HUES64 (cell line): Measurements from ENCODE around the gene RHBDF1.

Source experiments
- H3K27ac ChIP-seq: 2 replicates; pipeline ENCODE4 v1.7.0; 2013; ENCODE audit warnings: low read depth, low read length, inconsistent platforms
- H3K27me3 ChIP-seq: 2 replicates; pipeline ENCODE4 v1.6.1; 2013; ENCODE audit warnings: mild to moderate bottlenecking, low read length; ENCODE audit not compliant: insufficient read depth
- H3K36me3 ChIP-seq: 2 replicates; pipeline ENCODE4 v1.6.1; 2013; ENCODE audit warnings: mild to moderate bottlenecking, low read length; ENCODE audit not compliant: insufficient read depth
- H3K4me1 ChIP-seq: 2 replicates; pipeline ENCODE4 v1.6.1; 2013; ENCODE audit warnings: mild to moderate bottlenecking, low read length, moderate library complexity; ENCODE audit not compliant: insufficient read depth
- H3K4me3 ChIP-seq: 2 replicates; pipeline ENCODE4 v1.5.1; 2013; ENCODE audit warnings: mild to moderate bottlenecking, low read length, moderate library complexity
- H3K9ac ChIP-seq: 2 replicates; pipeline ENCODE4 v1.6.1; 2013; ENCODE audit warnings: mild to moderate bottlenecking, low read depth, low read length
- H3K9me3 ChIP-seq: 2 replicates; pipeline ENCODE4 v1.6.1; 2013; ENCODE audit warnings: low read depth, low read length; ENCODE audit not compliant: insufficient read depth
- WGBS: fragments of 150-250, 120-280 bp; methylation state at CpG from one replicate; pipeline ENCODE4 v1.1.7; 2013; ENCODE audit warnings: missing lambda C conversion rate; 5-methylcytosine and 5-hydroxymethylcytosine counted together

Gene RHBDF1

GRCh38 chr16:71540-72401 lies 660 bp downstream of the RHBDF1 start:
- Histone ChIP-seq H3K27ac (peak overlapping the region; percentile 55; the same call in 1 of the 2 replicates), H3K4me1 (peaks cover 44% of the 10 kb centered on the region), H3K9ac (peak overlapping the region; percentile 50; the same call in 1 of the 2 replicates), H3K4me3 (peak overlapping the region; percentile 62), H3K27me3 (no peaks in the 10 kb centered on the region), H3K36me3 (no peaks in the 10 kb centered on the region), H3K9me3 (no peaks in the 10 kb centered on the region)
- under 1% methylated on average over 57 of the region's 57 CpGs for WGBS

GRCh38 chr16:71210-71539 lies 1.3 kb downstream of the RHBDF1 start:
- no peak overlapping the region for H3K9ac ChIP-seq
- H3K9me3 ChIP-seq: no peaks in the 10 kb centered on the region
- peak overlapping the region; percentile 50 for H3K27ac ChIP-seq
- peaks cover 38% of the 10 kb centered on the region for H3K4me1 ChIP-seq
- H3K27me3 ChIP-seq: no peaks in the 10 kb centered on the region
- WGBS: 54% methylated on average over 5 of the region's 5 CpGs
- H3K36me3 ChIP-seq: no peaks in the 10 kb centered on the region
- H3K4me3 ChIP-seq: peak overlapping the region; percentile 62

GRCh38 chr16:69181-69580 lies 3.2 kb downstream of the RHBDF1 start:
- 85% methylated on average over 8 of the region's 8 CpGs for WGBS
- Histone ChIP-seq H3K27ac (no peak overlapping the region), H3K9ac (no peak overlapping the region)

GRCh38 chr16:67884-68789 lies 4.3 kb downstream of the RHBDF1 start:
- no peaks in the 10 kb centered on the region for H3K27me3 ChIP-seq
- no peak overlapping the region for H3K27ac ChIP-seq
- peaks cover 13% of the 10 kb centered on the region for H3K4me1 ChIP-seq
- no peaks in the 10 kb centered on the region for H3K9me3 ChIP-seq
- no peak overlapping the region for H3K4me3 ChIP-seq
- no peak overlapping the region for H3K9ac ChIP-seq
- peaks cover 16% of the 10 kb centered on the region for H3K36me3 ChIP-seq
- 90% methylated on average over 27 of the region's 27 CpGs for WGBS

More at GRCh38 chr16:69181-69580, 3.2 kb downstream of the RHBDF1 start:
- Histone ChIP-seq H3K4me1 (peaks cover 22% of the 10 kb centered on the region), H3K36me3 (peaks cover 7% of the 10 kb centered on the region; the same call in 1 of the 2 replicates), H3K9me3 (no peaks in the 10 kb centered on the region), H3K27me3 (no peaks in the 10 kb centered on the region), H3K4me3 (no peak overlapping the region)

GRCh38 chr16:67183-67791 lies 5.1 kb downstream of the RHBDF1 start:
- Histone ChIP-seq H3K4me1 (peaks cover 7% of the 10 kb centered on the region), H3K27me3 (no peaks in the 10 kb centered on the region), H3K9me3 (no peaks in the 10 kb centered on the region), H3K36me3 (peaks cover 24% of the 10 kb centered on the region), H3K9ac (no peak overlapping the region), H3K4me3 (no peak overlapping the region), H3K27ac (no peak overlapping the region)
- 88% methylated on average over 10 of the region's 10 CpGs for WGBS

GRCh38 chr16:66309-67182 lies 5.9 kb downstream of the RHBDF1 start:
- Histone ChIP-seq H3K36me3 (peaks cover 26% of the 10 kb centered on the region), H3K27me3 (no peaks in the 10 kb centered on the region), H3K9ac (no peak overlapping the region), H3K4me1 (peaks cover 7% of the 10 kb centered on the region), H3K4me3 (no peak overlapping the region), H3K9me3 (no peaks in the 10 kb centered on the region), H3K27ac (no peak overlapping the region)
- 87% methylated on average over 13 of the region's 13 CpGs for WGBS

- H3K27ac ChIP-seq: no peak overlapping the region
- 0 out of 2 replicates have a peak, but pooled peaks cover 2% of the 10 kb centered on the region for H3K4me1 ChIP-seq
- H3K36me3 ChIP-seq: peaks cover 32% of the 10 kb centered on the region
- no peaks in the 10 kb centered on the region for H3K9me3 ChIP-seq
- 31% methylated on average over 17 of the region's 17 CpGs for WGBS
- no peak overlapping the region for H3K4me3 ChIP-seq
- no peaks in the 10 kb centered on the region for H3K27me3 ChIP-seq
- H3K9ac ChIP-seq: no peak overlapping the region
These were observed 6.7 kb downstream of the RHBDF1 start for GRCh38 chr16:65745-66144.

GRCh38 chr16:64914-65255 lies 7.5 kb downstream of the RHBDF1 start:
- H3K9me3 ChIP-seq: no peaks in the 10 kb centered on the region
- WGBS: 84% methylated on average over 9 of the region's 9 CpGs
- H3K27ac ChIP-seq: no peak overlapping the region
- H3K4me3 ChIP-seq: no peak overlapping the region
- no peaks in the 10 kb centered on the region for H3K27me3 ChIP-seq
- H3K4me1 ChIP-seq: no peaks in the 10 kb centered on the region
- H3K9ac ChIP-seq: no peak overlapping the region
- H3K36me3 ChIP-seq: peaks cover 41% of the 10 kb centered on the region

- H3K36me3 ChIP-seq: peaks cover 46% of the 10 kb centered on the region
- no peaks in the 10 kb centered on the region for H3K9me3 ChIP-seq
- H3K9ac ChIP-seq: no peak overlapping the region
- no peak overlapping the region for H3K27ac ChIP-seq
- no peaks in the 10 kb centered on the region for H3K4me1 ChIP-seq
- WGBS: 96% methylated on average over 25 of the region's 25 CpGs
- H3K4me3 ChIP-seq: no peak overlapping the region
- H3K27me3 ChIP-seq: no peaks in the 10 kb centered on the region
These were observed 8.2 kb downstream of the RHBDF1 start for GRCh38 chr16:63998-64913.

- Histone ChIP-seq H3K9me3 (no peaks in the 10 kb centered on the region), H3K27ac (no peak overlapping the region), H3K9ac (no peak overlapping the region), H3K27me3 (no peaks in the 10 kb centered on the region), H3K36me3 (peaks cover 54% of the 10 kb centered on the region), H3K4me1 (no peaks in the 10 kb centered on the region), H3K4me3 (no peak overlapping the region)
- 95% methylated on average over 16 of the region's 16 CpGs for WGBS
These were observed 9.0 kb downstream of the RHBDF1 start for GRCh38 chr16:63466-63865.
